ENCODE data around the gene MYO7B. TPM values are rescaled to one million over a fixed set of nuclear protein-coding genes. Genes with fewer than 3 reads are reported as not detected.

MYO7B gene
- total RNA-seq, 2 experiments from 2014 or later = 0.26 TPM; not detected in 1

DNA sequence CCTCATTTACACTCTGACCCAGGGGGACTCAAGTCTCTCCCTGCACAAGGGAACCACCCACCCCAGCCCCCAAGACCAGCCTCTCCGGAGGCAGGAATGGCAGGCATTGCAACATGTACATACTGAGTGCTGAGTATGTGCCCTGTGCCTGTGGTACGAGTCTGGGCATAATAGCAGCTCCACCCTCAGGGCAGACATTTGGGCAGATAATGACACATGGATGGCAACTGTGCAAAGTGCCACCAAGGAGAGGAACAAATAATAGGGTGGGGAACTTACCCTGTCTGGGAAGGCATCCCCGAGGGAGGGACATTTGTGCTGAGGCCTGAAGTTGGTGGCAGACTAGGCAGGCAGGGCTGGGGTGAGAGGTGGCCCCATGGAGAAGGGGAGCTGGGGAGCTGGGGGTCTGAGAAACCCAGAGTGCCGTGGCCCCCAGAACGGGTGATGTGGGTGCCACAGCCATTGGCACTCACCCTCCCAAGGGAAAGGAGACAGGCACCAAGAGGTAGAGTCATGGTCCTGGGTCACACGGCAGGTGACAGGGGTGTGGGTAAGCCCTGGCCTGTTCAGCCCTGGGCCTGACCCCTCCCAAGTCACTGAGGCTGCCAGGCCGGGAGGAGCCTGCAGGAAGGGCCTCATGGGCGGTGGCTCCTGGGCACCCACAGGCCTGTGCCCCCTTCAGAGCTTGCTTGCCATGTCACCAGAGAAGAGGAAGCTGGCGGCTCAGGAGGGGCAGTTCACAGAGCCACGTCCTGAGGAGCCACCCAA lies 94.8 kb downstream of the MYO7B start:
- Mint-ChIP-seq H3K27me3 (no peaks in the 10 kb centered on the region), H3K4me1 (peaks cover 3% of the 10 kb centered on the region), H3K36me3 (no peaks in the 10 kb centered on the region), H3K27ac (no peak overlapping the region), H3K9me3 (ENCODE audit: low read depth) (no peaks in the 10 kb centered on the region), H3K4me3 (no peak overlapping the region)
- CTCF ChIA-PET = interaction anchor here (2.6 kb wide), 1 partner anchor 20 kb away, joined by 5 read pairs; no protein-coding TSS in a partner anchor
- no peak for ATAC-seq
- no peak for DNase-seq

DNA sequence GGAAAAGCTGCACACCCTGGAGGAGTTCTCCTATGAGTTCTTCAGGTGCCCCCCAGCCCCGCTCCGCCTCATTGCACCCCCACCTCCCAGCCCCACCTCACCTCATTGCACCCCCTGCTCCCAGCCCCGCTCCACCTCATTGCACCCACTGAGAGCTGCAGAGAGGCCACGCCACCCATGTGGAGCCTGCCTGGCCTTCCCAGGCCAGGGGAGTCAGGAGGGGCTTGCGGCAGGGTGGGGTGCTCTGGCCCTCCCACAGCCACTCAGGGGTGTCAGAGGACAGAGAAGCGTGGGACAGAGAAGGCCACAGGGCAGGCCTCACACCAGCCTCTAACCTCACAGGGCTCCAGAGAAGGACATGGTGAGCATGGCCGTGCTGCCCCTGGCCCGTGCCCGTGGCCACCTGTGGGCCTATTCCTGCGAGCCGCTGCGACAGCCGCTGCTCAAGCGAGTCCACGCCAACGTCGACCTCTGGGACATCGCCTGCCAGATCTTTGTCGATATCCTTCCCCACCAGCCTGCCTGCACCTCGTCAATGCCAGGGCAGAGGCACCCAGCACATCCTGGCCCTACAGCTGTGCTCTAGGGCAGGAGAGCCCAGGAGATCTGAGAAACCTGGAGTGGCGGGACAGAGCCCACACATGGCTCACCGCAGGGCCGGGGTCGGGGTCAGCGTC lies 95.5 kb downstream of the MYO7B start:
- Mint-ChIP-seq H3K36me3 (no peaks in the 10 kb centered on the region), H3K27ac (no peak overlapping the region)
- CTCF ChIA-PET = no interaction called here

DNA sequence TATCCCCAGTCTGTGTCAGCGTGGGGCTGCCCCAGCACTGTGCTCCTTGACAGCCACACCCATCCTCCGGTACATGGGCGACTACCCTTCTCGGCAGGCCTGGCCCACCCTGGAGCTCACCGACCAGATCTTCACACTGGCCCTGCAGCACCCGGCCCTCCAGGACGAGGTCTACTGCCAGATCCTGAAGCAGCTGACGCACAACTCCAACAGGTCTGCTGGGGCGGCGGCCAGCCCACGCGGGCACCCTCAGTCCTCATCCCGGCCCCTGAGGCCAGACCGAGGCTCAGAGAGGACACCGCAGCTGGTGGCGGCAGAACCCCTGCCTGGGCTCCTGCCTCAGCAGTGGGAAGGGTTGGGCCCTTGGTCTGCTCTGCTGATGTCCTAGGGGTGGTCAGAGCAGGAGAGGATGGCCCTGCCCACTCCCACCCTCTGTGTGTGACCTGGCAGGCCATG lies 96.1 kb downstream of the MYO7B start:
- Mint-ChIP-seq H3K4me1 (peaks cover 3% of the 10 kb centered on the region), H3K27ac (no peak overlapping the region), H3K9me3 (ENCODE audit: low read depth) (no peaks in the 10 kb centered on the region), H3K27me3 (no peaks in the 10 kb centered on the region), H3K36me3 (no peaks in the 10 kb centered on the region), H3K4me3 (no peak overlapping the region)
- ATAC-seq = no peak
- CTCF ChIA-PET = interaction anchor here (1.2 kb wide), 1 partner anchor 18 kb away, joined by 3 read pairs; no protein-coding TSS in a partner anchor
- no peak for DNase-seq

More for the DNA sequence above, 95.5 kb downstream of the MYO7B start:
- Mint-ChIP-seq H3K9me3 (ENCODE audit: low read depth) (no peaks in the 10 kb centered on the region), H3K4me3 (no peak overlapping the region), H3K4me1 (peaks cover 3% of the 10 kb centered on the region), H3K27me3 (no peaks in the 10 kb centered on the region)
- DNase-seq (no peak), ATAC-seq (no peak)

DNA sequence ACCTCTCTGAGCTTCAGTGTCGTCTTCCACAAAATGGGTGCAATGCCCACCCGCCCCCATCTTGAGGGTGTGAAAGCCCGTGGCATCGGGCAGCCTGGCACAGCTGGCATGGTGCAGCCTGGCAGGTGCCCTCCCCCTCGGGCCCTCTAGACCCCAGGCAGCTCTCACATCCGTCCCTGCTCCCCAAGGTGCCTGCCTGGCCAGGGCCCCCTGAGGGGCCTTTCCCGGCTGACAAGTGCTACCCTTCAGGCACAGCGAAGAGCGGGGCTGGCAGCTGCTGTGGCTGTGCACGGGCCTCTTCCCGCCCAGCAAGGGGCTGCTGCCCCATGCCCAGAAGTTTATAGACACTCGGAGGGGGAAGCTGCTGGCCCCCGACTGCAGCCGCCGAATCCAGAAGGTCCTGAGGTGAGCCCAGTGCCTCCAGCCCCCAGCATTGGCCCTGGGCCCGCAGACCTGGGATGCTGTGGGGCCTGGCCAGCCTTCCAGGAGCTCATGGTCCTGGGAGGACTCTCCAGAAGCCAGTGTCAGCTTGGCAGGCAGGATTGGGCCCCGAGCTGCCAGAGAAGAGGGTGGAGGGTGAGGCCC lies 96.6 kb downstream of the MYO7B start:
- no peak for ATAC-seq

DNA sequence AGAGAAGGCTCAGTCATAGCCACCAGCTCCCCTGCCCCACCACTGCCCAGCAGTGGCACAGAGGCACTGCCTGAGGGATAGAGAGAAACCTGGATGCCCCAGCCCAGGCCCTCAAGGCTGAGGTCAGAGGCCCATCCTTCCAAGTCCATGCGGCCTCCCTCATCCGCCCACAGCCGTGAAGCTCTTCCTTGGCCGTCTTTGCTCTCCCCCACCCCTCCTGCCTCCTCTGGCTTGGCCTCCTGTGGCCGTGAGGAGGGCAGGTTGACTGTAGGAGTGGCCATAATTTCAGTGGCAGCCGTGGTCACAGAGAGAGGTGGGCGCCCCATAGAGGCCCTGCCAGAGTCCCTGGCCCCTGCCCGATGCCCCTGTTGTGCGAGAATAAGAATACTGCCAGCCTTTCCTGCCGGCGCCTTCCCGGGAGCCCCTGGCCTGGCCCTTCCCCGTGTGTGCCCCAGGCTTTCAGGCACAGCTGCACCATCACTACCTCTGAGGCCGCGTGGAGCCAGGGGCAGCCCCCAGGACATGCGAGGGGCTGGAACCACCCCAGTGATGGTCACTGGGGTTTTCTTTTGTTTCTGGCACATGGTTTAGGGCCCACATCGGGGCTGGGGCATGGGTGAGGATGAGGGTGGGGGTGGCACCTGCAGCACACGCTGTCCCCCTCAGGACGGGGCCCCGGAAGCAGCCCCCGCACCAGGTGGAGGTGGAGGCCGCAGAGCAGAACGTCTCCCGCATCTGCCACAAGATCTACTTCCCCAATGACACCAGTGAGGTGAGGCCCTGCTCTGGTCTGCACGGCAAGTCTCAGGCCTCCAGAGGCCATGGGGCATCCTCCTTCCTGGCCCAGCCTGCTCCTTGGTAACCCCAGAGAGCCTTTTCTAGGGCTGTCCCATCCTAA lies 97.4 kb downstream of the MYO7B start:
- H3K27ac Mint-ChIP-seq = no peak overlapping the region
- no peaks in the 10 kb centered on the region for H3K36me3 Mint-ChIP-seq
- no peak overlapping the region for H3K4me3 Mint-ChIP-seq
- H3K4me1 Mint-ChIP-seq = peaks cover 8% of the 10 kb centered on the region
- H3K27me3 Mint-ChIP-seq = no peaks in the 10 kb centered on the region
- CTCF ChIA-PET = interaction anchor here (1.2 kb wide), 1 partner anchor 17 kb away, joined by 3 read pairs; no protein-coding TSS in a partner anchor
- DNase-seq (no peak), ATAC-seq (no peak)
- H3K9me3 Mint-ChIP-seq (ENCODE audit: low read depth) = no peaks in the 10 kb centered on the region

More for the DNA sequence above, 96.6 kb downstream of the MYO7B start:
- Mint-ChIP-seq H3K27ac (no peak overlapping the region), H3K4me1 (peaks cover 4% of the 10 kb centered on the region), H3K9me3 (ENCODE audit: low read depth) (no peaks in the 10 kb centered on the region), H3K27me3 (no peaks in the 10 kb centered on the region), H3K4me3 (no peak overlapping the region), H3K36me3 (no peaks in the 10 kb centered on the region)
- no peak for DNase-seq
- CTCF ChIA-PET = interaction anchor here (1.2 kb wide), 1 partner anchor 18 kb away, joined by 3 read pairs; no protein-coding TSS in a partner anchor

DNA sequence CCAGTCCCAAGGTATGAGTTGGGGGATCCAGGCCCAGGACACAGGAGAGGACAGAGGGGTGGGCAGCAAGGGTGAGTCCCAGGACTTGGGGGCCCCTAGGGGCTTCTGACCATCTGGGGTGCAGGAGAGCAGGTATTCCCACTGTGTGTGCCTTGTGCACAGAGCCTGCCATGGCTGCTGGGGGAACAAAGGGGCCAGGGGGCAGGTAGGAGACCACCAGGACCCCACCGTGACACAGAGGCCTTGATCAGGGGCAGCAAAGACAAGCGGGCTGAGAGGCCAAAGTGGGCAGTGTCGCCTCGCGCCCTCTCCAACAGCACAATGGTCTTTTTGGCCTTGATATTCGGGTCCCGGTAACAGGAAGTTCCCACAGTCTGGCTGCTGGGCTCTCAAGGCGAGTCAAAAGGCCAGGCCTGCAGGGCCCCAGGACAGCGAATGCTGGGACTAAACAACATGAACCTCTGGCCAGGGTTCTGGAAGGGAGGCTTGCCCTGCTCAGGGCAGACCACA lies 98.1 kb downstream of the MYO7B start:
- no peak overlapping the region for H3K27ac Mint-ChIP-seq

DNA sequence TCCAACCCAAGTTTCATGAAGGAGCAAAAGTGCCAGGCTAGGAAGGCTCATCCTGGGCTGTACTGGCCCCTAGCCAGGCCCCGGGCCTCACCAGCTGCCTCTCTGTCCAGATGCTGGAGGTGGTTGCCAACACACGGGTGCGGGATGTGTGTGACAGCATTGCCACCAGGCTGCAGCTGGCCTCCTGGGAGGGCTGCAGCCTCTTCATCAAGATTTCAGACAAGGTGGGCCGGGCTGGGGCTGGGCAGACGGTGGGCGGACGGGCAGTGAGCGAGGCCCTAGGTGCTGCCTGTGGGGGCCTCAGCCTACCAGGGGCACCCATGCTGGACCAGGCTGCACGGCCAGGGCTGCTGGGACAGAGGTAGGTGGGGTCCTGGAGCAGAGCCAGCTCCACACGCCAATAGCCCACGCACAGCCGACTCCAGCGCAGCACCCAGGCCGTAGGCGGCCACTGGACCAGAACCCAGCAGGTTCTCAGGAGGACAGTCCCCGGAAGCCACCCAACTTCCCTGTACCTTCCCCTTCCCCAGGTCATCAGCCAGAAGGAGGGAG lies 98.7 kb downstream of the MYO7B start:
- Mint-ChIP-seq H3K36me3 (no peaks in the 10 kb centered on the region), H3K4me3 (no peak overlapping the region), H3K27me3 (no peaks in the 10 kb centered on the region), H3K4me1 (peaks cover 15% of the 10 kb centered on the region), H3K9me3 (ENCODE audit: low read depth) (no peaks in the 10 kb centered on the region), H3K27ac (no peak overlapping the region)
- CTCF ChIA-PET = no interaction called here
- ATAC-seq = no peak
- no peak for DNase-seq

More for the DNA sequence above, 98.1 kb downstream of the MYO7B start:
- no peak for DNase-seq
- CTCF ChIA-PET = no interaction called here
- H3K36me3 Mint-ChIP-seq = no peaks in the 10 kb centered on the region
- H3K4me1 Mint-ChIP-seq = peaks cover 12% of the 10 kb centered on the region
- no peaks in the 10 kb centered on the region for H3K27me3 Mint-ChIP-seq
- H3K9me3 Mint-ChIP-seq (ENCODE audit: low read depth) = no peaks in the 10 kb centered on the region
- no peak for ATAC-seq
- no peak overlapping the region for H3K4me3 Mint-ChIP-seq

DNA sequence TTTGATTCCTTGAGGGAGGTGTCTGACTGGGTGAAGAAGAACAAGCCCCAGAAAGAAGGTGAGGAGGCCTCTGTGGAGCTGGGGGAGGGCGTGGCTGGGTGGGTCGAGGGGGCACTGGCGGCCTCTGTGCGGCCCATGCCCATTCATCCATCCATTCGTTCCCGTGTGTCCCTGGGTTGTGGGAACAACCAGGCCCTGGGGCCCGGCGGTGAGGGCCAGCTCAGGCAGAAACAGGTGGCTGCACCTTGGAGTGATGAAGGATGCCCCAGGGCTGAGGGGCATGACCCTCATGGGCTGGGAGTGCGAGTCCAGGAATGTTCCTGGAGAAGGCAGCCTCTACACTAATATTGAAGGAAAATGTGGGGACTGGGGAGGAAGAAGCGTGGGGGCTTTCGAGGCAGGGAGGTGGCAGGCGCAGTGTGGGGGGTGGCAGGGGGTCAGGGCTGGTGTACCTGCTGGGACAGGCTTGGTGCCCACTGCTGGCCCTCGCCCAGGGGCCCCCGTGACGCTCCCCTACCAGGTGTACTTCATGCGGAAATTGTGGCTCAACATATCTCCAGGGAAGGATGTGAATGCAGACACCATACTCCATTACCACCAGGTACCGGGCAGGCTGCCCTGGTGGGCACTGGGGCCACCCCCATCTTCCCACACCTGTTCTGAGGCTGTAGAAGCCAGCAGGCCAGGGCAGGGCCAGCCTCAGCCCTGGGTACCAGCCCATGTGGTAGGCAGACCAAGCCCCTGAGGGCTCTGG lies 99.3 kb downstream of the MYO7B start:
- no peak overlapping the region for H3K4me3 Mint-ChIP-seq
- no peaks in the 10 kb centered on the region for H3K9me3 Mint-ChIP-seq (ENCODE audit: low read depth)
- H3K27ac Mint-ChIP-seq = no peak overlapping the region
- DNase-seq (no peak), ATAC-seq (no peak)
- H3K4me1 Mint-ChIP-seq = peaks cover 16% of the 10 kb centered on the region
- H3K27me3 Mint-ChIP-seq = no peaks in the 10 kb centered on the region
- CTCF ChIA-PET = interaction anchor here (0.6 kb wide), 1 partner anchor 308 kb away, joined by 3 read pairs; no protein-coding TSS in a partner anchor
- no peaks in the 10 kb centered on the region for H3K36me3 Mint-ChIP-seq

DNA sequence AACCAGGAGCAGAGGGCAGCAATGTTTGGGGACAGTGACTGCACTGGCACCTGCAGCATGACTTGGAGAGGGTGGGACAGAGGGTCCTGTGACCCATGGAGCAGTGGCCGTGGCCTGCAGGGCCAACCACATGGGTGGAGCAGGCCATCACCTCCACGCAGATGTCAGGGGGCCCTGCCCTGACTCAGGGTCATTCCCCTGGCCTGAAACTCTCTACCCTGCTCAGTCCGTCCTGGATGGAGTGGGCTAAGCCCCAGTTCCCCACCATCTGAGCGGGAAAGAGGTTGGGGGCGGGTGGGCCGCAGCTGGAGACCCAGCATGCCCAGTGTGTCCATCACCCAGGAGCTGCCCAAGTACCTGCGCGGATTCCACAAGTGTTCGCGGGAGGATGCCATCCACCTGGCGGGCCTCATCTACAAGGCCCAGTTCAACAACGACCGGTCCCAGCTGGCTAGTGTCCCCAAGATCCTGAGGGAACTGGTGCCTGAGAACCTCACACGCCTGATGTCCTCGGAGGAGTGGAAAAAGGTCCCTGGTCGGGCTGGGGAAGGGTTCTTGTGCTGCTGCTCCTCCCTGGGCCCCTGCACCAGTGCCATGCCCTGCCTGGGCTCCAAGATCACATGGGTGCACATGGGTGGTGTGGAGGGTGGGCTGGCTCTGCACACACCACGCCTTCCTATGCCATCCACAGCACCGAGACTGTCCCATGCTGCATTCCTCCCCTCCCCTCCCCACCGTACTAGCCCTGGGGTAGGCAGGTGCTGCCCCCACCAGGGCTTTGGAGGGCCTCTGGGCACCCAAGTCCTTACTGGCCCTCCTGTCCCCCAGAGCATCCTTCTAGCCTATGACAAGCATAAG lies 100.1 kb downstream of the MYO7B start:
- CTCF ChIA-PET = interaction anchor here (0.6 kb wide), 1 partner anchor 309 kb away, joined by 3 read pairs; no protein-coding TSS in a partner anchor
- H3K36me3 Mint-ChIP-seq = no peaks in the 10 kb centered on the region

DNA sequence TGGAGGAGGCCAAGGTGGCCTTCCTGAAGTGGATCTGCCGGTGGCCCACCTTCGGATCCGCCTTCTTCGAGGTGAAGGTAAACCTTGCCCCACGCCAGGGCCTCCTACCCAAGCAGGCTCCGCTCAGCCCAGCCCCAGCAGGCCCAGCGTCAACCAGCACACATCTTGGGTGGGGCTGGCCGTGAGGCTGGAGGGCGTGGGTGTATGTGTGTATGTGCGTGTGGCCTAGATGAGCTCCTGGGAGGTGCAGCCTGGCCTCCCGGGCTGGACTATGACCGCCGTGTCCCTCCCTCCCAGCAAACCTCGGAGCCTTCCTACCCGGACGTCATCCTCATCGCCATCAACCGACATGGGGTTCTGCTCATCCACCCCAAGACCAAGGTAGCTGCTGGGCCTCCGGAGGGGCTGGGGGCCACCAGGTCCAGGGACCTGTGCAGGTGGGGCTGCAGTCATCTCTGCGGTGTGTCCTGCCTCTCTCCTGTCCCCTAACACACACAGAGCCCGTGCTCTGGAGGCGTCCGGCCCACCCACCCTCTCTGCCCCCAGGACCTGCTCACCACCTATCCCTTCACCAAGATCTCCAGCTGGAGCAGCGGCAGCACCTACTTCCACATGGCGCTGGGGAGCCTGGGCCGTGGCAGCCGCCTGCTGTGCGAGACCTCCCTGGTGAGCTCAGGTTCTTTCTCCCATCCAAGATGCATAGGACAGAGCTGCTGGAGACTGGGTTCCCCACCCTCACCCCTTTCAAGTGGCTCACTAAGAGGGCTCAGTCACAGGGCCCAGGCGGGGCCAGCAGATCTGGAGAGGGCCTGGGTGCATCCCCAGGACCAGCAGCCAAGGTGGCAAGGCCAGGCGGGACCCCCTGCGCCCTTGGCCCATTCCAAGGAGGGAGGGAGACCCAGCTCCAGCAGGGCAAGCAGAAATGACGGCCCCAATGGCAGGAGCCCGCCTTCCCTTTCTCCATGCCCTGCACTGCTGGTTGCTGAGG lies 101.1 kb downstream of the MYO7B start:
- Mint-ChIP-seq H3K4me1 (peaks cover 21% of the 10 kb centered on the region), H3K27me3 (no peaks in the 10 kb centered on the region), H3K4me3 (no peak overlapping the region), H3K27ac (peak overlapping the region; percentile 2), H3K36me3 (no peaks in the 10 kb centered on the region), H3K9me3 (ENCODE audit: low read depth) (no peaks in the 10 kb centered on the region)
- CTCF ChIA-PET = interaction anchor here (1.6 kb wide), 1 partner anchor 14 kb away, joined by 7 read pairs; no protein-coding TSS in a partner anchor
- no peak for ATAC-seq
- no peak for DNase-seq

More for the DNA sequence above, 100.1 kb downstream of the MYO7B start:
- Mint-ChIP-seq H3K9me3 (ENCODE audit: low read depth) (no peaks in the 10 kb centered on the region), H3K4me1 (peaks cover 18% of the 10 kb centered on the region), H3K27me3 (no peaks in the 10 kb centered on the region), H3K27ac (no peak overlapping the region), H3K4me3 (no peak overlapping the region)
- no peak for ATAC-seq
- no peak for DNase-seq
